HEK293 (cell line): ENCODE results near the gene HDAC8.

Source experiments
- EGR2 ChIP-seq: fragments of 450-650 bp; formaldehyde crosslinking; IDR thresholded peaks from 2 replicates; pipeline ENCODE4 v1.5.1; 2016; ENCODE audit warnings: low read depth, missing biosample characterization, missing genetic modification characterization
- FEZF1 ChIP-seq: fragments of 450-650 bp; formaldehyde crosslinking; IDR thresholded peaks from 2 replicates; pipeline ENCODE4 v1.5.1; 2016; ENCODE audit warnings: missing biosample characterization, missing genetic modification characterization
- GLI2 ChIP-seq: fragments of 450-650 bp; formaldehyde crosslinking; IDR thresholded peaks from 2 replicates; pipeline ENCODE4; 2017; ENCODE audit warnings: missing biosample characterization, missing genetic modification characterization, low read depth, borderline replicate concordance
- GLIS2 ChIP-seq: fragments of 450-650 bp; formaldehyde crosslinking; IDR thresholded peaks from 2 replicates; pipeline ENCODE4 v1.5.1; 2016; ENCODE audit warnings: missing biosample characterization, missing genetic modification characterization
- KLF10 ChIP-seq: fragments of 450-650 bp; IDR thresholded peaks from 2 replicates; pipeline ENCODE4 v1.5.1; 2018; ENCODE audit warnings: missing biosample characterization, mild to moderate bottlenecking, missing genetic modification characterization
- KLF9 ChIP-seq: fragments of 450-650 bp; formaldehyde crosslinking; IDR thresholded peaks from 2 replicates; pipeline ENCODE4 v1.5.1; 2016; ENCODE audit warnings: missing biosample characterization, missing genetic modification characterization, low read depth
- MZF1 ChIP-seq: fragments of 450-650 bp; formaldehyde crosslinking; IDR thresholded peaks from 2 replicates; pipeline ENCODE4 v1.5.1; 2017; ENCODE audit warnings: missing biosample characterization, missing genetic modification characterization, borderline replicate concordance
- PRDM2 ChIP-seq: fragments of 450-650 bp; formaldehyde crosslinking; IDR thresholded peaks from 2 replicates; pipeline ENCODE4 v1.5.1; 2016; ENCODE audit warnings: missing biosample characterization, missing genetic modification characterization, borderline replicate concordance
- SCRT2 ChIP-seq: fragments of 450-650 bp; formaldehyde crosslinking; IDR thresholded peaks from 2 replicates; pipeline ENCODE4 v1.5.1; 2016; ENCODE audit warnings: missing biosample characterization, missing genetic modification characterization
- ZBTB20 ChIP-seq: fragments of 450-650 bp; formaldehyde crosslinking; IDR thresholded peaks from 2 replicates; pipeline ENCODE4 v1.5.1; 2016; ENCODE audit warnings: missing biosample characterization, missing genetic modification characterization
- ZNF121 ChIP-seq: fragments of 450-650 bp; formaldehyde crosslinking; IDR thresholded peaks from 2 replicates; pipeline ENCODE4 v1.5.1; 2016; ENCODE audit warnings: missing biosample characterization, missing genetic modification characterization
- ZNF132 ChIP-seq: fragments of 450-650 bp; formaldehyde crosslinking; IDR thresholded peaks from 2 replicates; pipeline ENCODE4 v1.5.1; 2017; ENCODE audit warnings: missing biosample characterization, missing genetic modification characterization, borderline replicate concordance
- ZNF133 ChIP-seq: fragments of 450-650 bp; formaldehyde crosslinking; IDR thresholded peaks from 2 replicates; pipeline ENCODE4 v1.5.1; 2016; ENCODE audit warnings: missing biosample characterization, missing genetic modification characterization
- ZNF16 ChIP-seq: fragments of 450-650 bp; formaldehyde crosslinking; IDR thresholded peaks from 2 replicates; pipeline ENCODE4 v1.5.1; 2016; ENCODE audit warnings: low read depth, missing biosample characterization, missing genetic modification characterization
- ZNF174 ChIP-seq: fragments of 450-650 bp; formaldehyde crosslinking; IDR thresholded peaks from 2 replicates; pipeline ENCODE4 v1.5.0; 2017; ENCODE audit warnings: missing biosample characterization, mild to moderate bottlenecking, missing genetic modification characterization
- ZNF184 ChIP-seq: fragments of 450-650 bp; IDR thresholded peaks from 2 replicates; pipeline ENCODE4 v1.5.1; 2018; ENCODE audit warnings: missing biosample characterization, mild to moderate bottlenecking, missing genetic modification characterization
- ZNF2 ChIP-seq: fragments of 450-650 bp; formaldehyde crosslinking; IDR thresholded peaks from 2 replicates; pipeline ENCODE4 v1.5.1; 2016; ENCODE audit warnings: missing biosample characterization, missing genetic modification characterization
- ZNF202 ChIP-seq: fragments of 450-650 bp; formaldehyde crosslinking; IDR thresholded peaks from 2 replicates; pipeline ENCODE4 v1.5.1; 2016; ENCODE audit warnings: missing biosample characterization, missing genetic modification characterization, borderline replicate concordance
- ZNF280C ChIP-seq: fragments of 450-650 bp; formaldehyde crosslinking; IDR thresholded peaks from 2 replicates; pipeline ENCODE4 v1.5.1; 2016; ENCODE audit warnings: missing biosample characterization, missing genetic modification characterization
- ZNF311 ChIP-seq: fragments of 450-650 bp; formaldehyde crosslinking; IDR thresholded peaks from 2 replicates; pipeline ENCODE4 v1.5.1; 2017; ENCODE audit warnings: missing biosample characterization, missing genetic modification characterization, borderline replicate concordance
- ZNF335 ChIP-seq: fragments of 450-650 bp; formaldehyde crosslinking; conservative IDR thresholded peaks from 2 replicates; pipeline ENCODE4 v1.5.1; 2016; ENCODE audit warnings: missing biosample characterization, missing genetic modification characterization
- ZNF404 ChIP-seq: fragments of 450-650 bp; formaldehyde crosslinking; IDR thresholded peaks from 2 replicates; pipeline ENCODE4 v1.5.1; 2017; ENCODE audit warnings: missing biosample characterization, missing genetic modification characterization
- ZNF48 ChIP-seq: fragments of 450-650 bp; formaldehyde crosslinking; IDR thresholded peaks from 2 replicates; pipeline ENCODE4 v1.5.1; 2016; ENCODE audit warnings: missing biosample characterization, missing genetic modification characterization
- ZNF510 ChIP-seq: fragments of 450-650 bp; formaldehyde crosslinking; IDR thresholded peaks from 2 replicates; pipeline ENCODE4 v1.5.1; 2018; ENCODE audit warnings: mild to moderate bottlenecking, missing genetic modification characterization, missing biosample characterization; ENCODE audit not compliant: insufficient replicate concordance
- ZNF521 ChIP-seq: fragments of 450-650 bp; formaldehyde crosslinking; IDR thresholded peaks from 2 replicates; pipeline ENCODE4 v1.5.1; 2017; ENCODE audit warnings: missing biosample characterization, mild to moderate bottlenecking, missing genetic modification characterization
- ZNF530 ChIP-seq: fragments of 450-650 bp; formaldehyde crosslinking; IDR thresholded peaks from 2 replicates; pipeline ENCODE4 v1.5.1; 2016; ENCODE audit warnings: low read depth, missing biosample characterization, missing genetic modification characterization
- ZNF555 ChIP-seq: fragments of 450-650 bp; formaldehyde crosslinking; conservative IDR thresholded peaks from 2 replicates; pipeline ENCODE4 v1.5.1; 2017; ENCODE audit warnings: missing biosample characterization, mild to moderate bottlenecking, missing genetic modification characterization, inconsistent platforms
- ZNF580 ChIP-seq: fragments of 450-650 bp; formaldehyde crosslinking; IDR thresholded peaks from 2 replicates; pipeline ENCODE4 v1.5.1; 2016; ENCODE audit warnings: missing biosample characterization, missing genetic modification characterization
- ZNF660 ChIP-seq: fragments of 450-650 bp; IDR thresholded peaks from 2 replicates; pipeline ENCODE4 v1.5.1; 2018; ENCODE audit warnings: missing biosample characterization, mild to moderate bottlenecking, missing genetic modification characterization
- ZNF777 ChIP-seq: fragments of 450-650 bp; formaldehyde crosslinking; IDR thresholded peaks from 2 replicates; pipeline ENCODE4 v1.5.1; 2017; ENCODE audit warnings: missing biosample characterization, missing genetic modification characterization, borderline replicate concordance
- ZSCAN16 ChIP-seq: fragments of 450-650 bp; formaldehyde crosslinking; IDR thresholded peaks from 2 replicates; pipeline ENCODE4 v1.5.1; 2016; ENCODE audit warnings: missing biosample characterization, missing genetic modification characterization
- ZSCAN4 ChIP-seq: fragments of 450-650 bp; formaldehyde crosslinking; IDR thresholded peaks from 2 replicates; pipeline ENCODE4 v1.5.1; 2017; ENCODE audit warnings: missing biosample characterization, missing genetic modification characterization

The HDAC8 gene

GRCh38 chrX:72306851-72307645, 265.6 kb downstream of the HDAC8 start (continued):
- TF ChIP-seq ZNF280C: no peak
- no peak for TF ChIP-seq MZF1 (tag by site-specific recombination)
- no peak for TF ChIP-seq ZNF404
- no peak for TF ChIP-seq ZNF184 (tag by site-specific recombination)
- no peak for TF ChIP-seq ZNF121 (tag by site-specific recombination)
- TF ChIP-seq GLIS2 (tag by site-specific recombination): no peak
- no peak for TF ChIP-seq SCRT2 (tag by site-specific recombination)
- no peak for TF ChIP-seq PRDM2 (tag by site-specific recombination)
- peak; percentile 54; the same call in 1 of the 2 replicates for TF ChIP-seq ZBTB20 (tag by site-specific recombination)
- no peak for TF ChIP-seq ZNF510 (tag by site-specific recombination)
- no peak for TF ChIP-seq ZNF48 (tag by site-specific recombination)
- no peak for TF ChIP-seq ZNF133 (tag by site-specific recombination)
- no peak for TF ChIP-seq ZNF174 (tag by site-specific recombination)
- no peak for TF ChIP-seq ZSCAN4
- no peak for TF ChIP-seq ZNF132 (tag by site-specific recombination)
- TF ChIP-seq ZSCAN16 (tag by site-specific recombination): no peak
- no peak for TF ChIP-seq EGR2 (tag by site-specific recombination)
- no peak for TF ChIP-seq ZNF777 (tag by site-specific recombination)
- TF ChIP-seq ZNF521: no peak
- no peak; the same call in 1 of the 2 replicates for TF ChIP-seq ZNF660 (tag by site-specific recombination)
- TF ChIP-seq KLF10: no peak
- TF ChIP-seq FEZF1 (tag by site-specific recombination): 0 out of 2 replicates have a peak, but pooled peaks have one; percentile 45
- TF ChIP-seq ZNF335 (tag by site-specific recombination): peak; percentile 95
- no peak for TF ChIP-seq ZNF580 (tag by site-specific recombination)
- TF ChIP-seq ZNF311 (tag by site-specific recombination): no peak
- TF ChIP-seq GLI2 (tag by site-specific recombination): no peak
- TF ChIP-seq ZNF530 (tag by site-specific recombination): no peak
- TF ChIP-seq ZNF2 (tag by site-specific recombination): 0 out of 2 replicates have a peak, but pooled peaks have one; percentile 16
- no peak for TF ChIP-seq ZNF202 (tag by site-specific recombination)
- TF ChIP-seq ZNF16 (tag by site-specific recombination): no peak
- no peak for TF ChIP-seq ZNF555
- no peak for TF ChIP-seq KLF9 (tag by site-specific recombination)
